ENCODE data around the gene PLXNA2.

PLXNA2 gene

GRCh38 chr1:208110296-208110695 lies 133.9 kb downstream of the PLXNA2 start:
- no peak for DNase-seq

DNA sequence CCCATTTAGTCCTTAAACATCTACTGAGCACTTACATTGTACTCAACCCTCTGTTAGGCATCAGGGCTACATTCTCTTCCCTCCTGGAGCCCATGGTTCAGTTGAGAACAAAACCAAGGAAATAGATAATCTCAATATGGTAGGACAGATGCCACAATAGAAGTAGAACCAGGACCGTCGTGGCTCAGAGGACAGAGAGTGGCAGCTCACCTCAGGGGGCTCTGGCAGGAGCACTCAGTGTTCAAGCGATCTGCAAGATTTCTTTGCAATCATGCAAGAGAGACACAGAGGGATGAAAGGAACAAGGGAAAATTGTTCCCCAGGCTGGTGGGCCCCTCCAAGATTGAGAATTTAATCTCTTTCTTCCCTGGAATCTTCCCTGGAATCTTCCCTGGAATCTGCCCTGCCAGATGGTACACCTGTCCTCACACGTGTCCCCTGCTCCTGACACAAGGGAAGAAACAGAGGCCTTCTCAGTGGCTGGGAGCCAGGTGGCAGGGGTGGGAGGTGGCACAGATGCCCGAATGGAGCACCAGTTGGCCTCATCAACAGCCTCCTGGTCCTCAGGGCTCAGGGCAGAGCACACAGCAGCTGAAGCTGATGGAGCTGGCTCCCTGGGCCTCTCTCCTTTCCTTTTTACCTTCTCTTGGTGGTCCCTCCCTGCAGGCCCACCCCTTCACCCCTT lies 135.4 kb downstream of the PLXNA2 start:
- no peak for DNase-seq

- DNase-seq, result no peak
Measured at GRCh38 chr1:208108213-208108608, 136.0 kb downstream of the PLXNA2 start.

DNA sequence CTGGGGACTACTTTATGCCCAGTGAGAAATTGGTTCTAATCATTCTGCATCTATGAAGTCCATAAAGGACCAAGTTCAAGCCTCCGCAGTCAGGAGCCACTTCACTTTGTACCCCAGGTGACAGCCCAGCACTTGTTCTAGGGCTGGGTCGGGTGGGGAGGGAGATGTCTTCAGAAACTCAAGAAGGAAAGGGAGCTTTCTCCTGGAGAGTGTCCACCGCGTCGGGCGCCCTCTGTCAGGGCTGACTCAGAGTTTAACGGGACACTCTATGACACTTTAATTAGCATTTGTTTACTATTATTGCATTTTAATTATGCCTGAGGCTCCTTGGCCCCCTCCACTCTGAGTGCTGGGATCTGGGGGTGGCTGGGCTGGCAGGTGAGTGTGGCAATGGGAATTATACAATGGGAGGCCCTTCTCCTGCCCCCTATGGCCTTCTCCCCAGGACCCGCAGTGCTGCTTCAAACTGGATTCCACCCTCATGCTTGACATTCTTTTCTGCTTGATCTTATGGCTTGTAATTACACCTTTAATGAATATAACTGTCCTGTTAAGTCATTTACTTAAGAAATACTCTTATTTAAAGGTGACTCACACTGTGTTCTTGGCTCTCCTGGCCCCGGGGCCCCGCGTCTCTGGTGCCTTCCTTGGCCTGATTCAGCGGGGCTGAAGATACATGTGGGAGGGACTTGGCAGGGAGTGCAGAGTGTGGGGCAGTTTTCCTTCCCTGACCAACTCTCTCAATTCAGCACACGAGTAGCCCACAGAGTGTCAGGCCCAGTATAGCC lies 136.6 kb downstream of the PLXNA2 start:
- DNase-seq, result no peak

- no peak for DNase-seq
Measured at GRCh38 chr1:208106218-208106617, 138.0 kb downstream of the PLXNA2 start.

DNA sequence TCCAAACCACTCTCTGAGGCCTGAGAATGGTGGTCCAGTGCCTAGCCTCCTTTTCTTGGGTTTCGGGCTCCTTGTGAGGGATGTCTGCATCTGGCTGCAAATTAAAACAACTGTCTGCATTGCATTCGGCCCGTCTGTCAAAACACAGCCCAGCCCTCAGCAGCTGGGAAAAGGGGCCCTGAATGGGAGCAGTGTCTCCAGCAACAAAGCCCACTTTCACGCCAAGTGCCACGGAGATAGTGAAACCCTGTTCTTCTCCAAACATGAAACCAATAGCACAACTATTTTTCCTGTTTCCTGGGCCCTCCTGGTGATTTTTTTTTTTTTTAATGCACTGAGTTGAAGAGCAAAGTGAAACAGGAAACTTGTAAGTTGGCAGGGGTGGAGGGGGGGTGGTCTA lies 138.4 kb downstream of the PLXNA2 start:
- DNase-seq, result no peak

- no peak for DNase-seq
Measured at GRCh38 chr1:208103597-208104513, 140.3 kb downstream of the PLXNA2 start.

GRCh38 chr1:208101661-208102431 lies 142.3 kb downstream of the PLXNA2 start:
- DNase-seq, result no peak

GRCh38 chr1:208100906-208101305 lies 143.3 kb downstream of the PLXNA2 start:
- no peak for DNase-seq

GRCh38 chr1:208100106-208100505 lies 144.1 kb downstream of the PLXNA2 start:
- DNase-seq, result no peak

- DNase-seq, result no peak
Measured at GRCh38 chr1:208098773-208099172, 145.4 kb downstream of the PLXNA2 start.

- DNase-seq, result peak; percentile 50 to 59
Measured at GRCh38 chr1:208093754-208094719, 150.1 kb downstream of the PLXNA2 start.

DNA sequence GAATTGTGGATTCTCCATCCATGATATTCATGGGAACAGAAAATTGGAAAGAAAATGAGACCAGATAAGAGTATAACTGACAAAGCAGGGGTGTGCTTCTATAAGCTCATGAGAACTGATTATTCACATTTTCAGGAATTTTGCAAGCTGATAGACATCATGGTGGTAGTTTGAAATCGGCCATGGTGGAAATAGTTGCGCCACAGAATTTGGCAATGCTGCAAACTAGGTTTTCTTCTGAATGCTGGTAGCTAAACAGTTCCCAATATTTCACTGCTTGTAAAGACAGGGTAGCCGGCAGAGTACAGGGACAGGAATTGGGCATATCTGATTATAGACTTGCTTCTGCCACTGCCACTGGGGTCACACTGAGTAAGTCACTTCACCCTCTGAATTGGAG lies 151.1 kb downstream of the PLXNA2 start:
- peak; percentile 16 to 34 for DNase-seq

DNA sequence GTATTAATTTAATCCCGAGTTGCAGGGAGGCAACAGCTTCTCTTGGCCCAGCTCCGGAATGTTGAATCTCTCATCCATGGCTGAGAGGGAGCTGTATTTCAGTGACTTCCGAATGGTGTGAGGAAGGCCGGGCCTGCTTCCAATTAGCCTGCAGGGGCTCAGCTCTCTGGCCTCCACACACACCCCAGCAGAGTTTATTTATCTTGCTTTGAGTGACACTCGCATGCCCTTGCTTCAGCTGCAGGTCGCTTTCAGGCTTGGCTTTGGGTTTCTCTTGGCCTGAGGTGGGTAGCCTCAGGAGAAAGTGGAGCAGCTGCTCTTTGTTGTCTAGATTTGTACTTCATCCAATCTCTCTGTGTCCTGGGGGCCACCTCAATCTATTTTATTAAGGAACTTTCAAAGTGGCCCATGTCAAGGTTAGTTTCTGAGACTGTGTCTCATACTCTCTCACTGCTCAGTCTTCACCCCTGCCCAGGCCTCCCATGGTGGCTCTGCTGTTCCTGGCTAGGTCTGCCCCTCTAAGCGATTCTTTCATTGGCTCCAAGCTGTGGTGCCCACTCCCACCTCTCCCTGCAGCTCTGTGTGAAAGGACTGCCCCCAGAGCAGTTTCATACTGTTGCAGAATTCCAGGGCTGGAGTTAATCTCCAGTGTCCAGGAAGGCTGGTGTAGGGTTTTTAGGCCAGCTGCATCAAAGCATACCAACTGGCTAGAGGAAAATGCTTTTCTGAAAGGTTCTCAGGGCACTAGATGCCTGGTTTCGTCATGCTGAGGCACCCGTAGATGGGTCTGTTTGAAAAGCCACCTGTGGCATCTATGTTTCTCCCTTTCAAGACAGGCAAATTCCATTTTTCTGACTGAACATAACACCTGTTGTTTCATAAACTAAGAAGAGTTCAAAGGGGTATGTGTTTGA lies 153.5 kb downstream of the PLXNA2 start:
- no peak for DNase-seq

DNA sequence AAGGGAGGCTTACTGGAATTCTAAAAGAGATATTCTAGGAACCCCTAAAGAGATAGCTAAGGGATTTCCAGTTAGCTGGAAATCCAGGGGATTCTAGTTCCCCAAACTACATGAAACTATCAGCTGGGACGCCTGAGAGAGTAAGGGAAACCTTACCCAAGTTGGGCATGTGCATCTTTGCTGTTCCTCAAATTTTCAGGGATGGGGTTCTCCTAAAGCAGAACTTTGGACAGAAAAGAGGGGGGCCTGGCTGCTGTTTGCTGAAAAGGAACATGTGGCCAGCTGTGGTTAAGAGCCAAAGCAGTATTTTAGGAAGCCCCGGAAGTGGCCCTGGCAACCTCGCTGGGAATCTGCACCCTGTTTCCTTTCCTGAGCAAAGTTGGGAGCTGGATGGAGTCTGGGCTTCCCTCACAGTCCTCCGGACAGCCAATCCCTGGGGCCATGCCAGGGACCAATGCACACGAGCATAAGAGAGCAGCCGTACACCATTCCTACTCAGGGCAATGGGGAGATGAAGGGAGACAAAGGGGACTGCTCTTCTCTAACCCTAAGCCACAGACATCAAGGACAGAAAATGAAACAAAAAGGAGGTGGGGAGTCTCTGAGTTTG lies 154.3 kb downstream of the PLXNA2 start:
- DNase-seq, result peak; percentile 4 to 12

DNA sequence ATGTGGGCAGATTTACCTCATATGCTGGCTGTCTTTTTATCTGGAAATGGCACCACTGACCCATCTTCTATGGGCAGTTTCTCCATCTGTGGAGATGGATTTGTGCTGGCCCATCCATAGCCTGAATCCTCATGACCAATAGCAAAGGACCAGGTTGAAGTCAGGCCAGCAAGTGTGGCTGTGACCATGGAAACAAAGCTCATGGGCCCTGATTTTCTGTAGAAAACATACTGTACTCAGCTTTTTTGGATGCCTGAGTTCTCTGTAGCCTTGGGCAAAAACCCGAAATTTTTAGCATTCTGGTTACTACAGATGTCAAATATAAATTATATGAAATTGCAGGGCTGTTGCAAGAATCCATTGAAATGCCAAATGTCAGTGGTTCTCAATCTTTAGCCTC lies 155.0 kb downstream of the PLXNA2 start:
- no peak for DNase-seq

GRCh38 chr1:208088319-208088718 lies 155.9 kb downstream of the PLXNA2 start:
- no peak for DNase-seq

DNA sequence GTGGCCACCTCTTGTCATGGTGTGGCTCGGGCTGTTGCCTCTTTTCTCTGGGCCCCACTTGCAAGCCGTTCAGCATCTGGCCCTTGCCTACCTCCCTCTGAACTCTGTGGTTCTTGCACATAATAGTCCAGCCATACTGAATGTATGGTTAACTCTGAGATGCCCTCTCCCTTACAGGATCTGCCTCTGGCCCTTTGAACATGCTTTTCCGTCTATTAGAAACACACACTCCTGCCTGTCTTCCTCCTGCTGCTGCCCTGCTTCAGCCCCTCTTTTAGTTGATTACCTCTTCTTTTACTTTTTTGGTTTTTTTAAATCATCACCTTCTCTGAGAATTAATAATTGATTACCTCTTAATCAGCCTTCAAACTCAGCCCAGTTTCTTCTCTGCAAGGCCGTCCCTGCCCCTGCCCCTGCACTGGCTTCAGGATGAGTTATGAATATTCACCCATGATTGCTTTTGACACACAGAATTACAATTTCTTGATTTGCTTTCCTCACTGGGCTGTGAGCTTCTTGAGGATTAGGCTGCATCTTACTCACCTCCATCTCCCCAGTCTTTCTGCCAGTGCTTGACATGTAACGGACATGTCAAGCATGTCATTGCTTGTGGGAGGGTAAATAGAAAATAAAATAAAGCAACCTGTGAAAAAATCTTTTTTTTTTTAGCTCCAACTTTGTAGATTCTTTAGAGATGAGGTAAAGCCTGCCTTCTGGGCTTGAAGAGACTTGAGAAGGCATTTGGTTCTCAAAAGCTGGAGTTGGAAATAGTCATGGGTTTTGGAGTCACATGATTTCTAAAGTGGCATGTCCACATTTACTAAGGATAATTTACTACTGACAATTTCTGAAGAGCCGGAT lies 158.3 kb downstream of the PLXNA2 start:
- DNase-seq, result peak in 1 of 2 donors; percentile 29

DNA sequence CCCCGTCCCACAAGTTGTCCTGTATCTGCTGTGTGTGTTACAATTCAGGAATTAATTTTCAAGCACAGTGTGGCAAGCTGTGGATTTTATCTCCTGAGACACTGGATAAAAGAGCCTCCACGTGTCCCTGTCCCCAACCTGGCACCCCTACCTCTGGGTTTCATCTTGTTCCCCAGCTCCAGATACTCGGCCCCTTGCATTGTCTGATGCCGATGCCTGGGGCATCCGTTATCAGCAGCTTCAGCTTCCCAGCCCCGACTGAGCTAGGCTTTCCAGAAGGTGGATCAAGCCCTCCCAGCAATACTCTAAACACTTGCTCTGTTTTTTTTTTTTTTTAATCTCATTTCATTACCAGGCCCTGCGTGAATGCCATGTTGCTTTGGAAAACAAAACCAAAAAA lies 159.4 kb downstream of the PLXNA2 start:
- no peak for DNase-seq
